ENCODE data around the gene DNAI7.
A peak's percentile ranks its signal among the peaks of the same experiment; 100 is the strongest.

DNAI7 gene

GRCh38 chr12:25162866-25163265, 32.1 kb downstream of the DNAI7 start:
- DNase-seq (ENCODE audit: low read depth, low spot score): no peak
- CTCF ChIA-PET: interaction anchor here (2.5 kb wide), 1 partner anchor 9 kb away, joined by 9 read pairs; no protein-coding TSS in a partner anchor
- H3K4me3 ChIP-seq (ENCODE audit: low read depth, low read length): no peak overlapping the region
- TF ChIP-seq CTCF (IDR thresholded peaks at IDR 0.05; ENCODE audit: insufficient read depth, low read length, missing control alignments): no peak
- POLR2A ChIA-PET: no interaction called here

GRCh38 chr12:25156061-25156460, 38.9 kb downstream of the DNAI7 start:
- CTCF ChIA-PET: interaction anchor here (0.7 to 2.8 kb wide), 18 partner anchors 13 to 196 kb away, joined by 3 to 42 read pairs (median 6); no protein-coding TSS in a partner anchor
- TF ChIP-seq CTCF (IDR thresholded peaks at IDR 0.05; ENCODE audit: insufficient read depth, low read length, missing control alignments): no peak
- POLR2A ChIA-PET: no interaction called here
- H3K4me3 ChIP-seq (ENCODE audit: low read depth, low read length): no peak overlapping the region
- no peak for DNase-seq (ENCODE audit: low read depth, low spot score)

DNA sequence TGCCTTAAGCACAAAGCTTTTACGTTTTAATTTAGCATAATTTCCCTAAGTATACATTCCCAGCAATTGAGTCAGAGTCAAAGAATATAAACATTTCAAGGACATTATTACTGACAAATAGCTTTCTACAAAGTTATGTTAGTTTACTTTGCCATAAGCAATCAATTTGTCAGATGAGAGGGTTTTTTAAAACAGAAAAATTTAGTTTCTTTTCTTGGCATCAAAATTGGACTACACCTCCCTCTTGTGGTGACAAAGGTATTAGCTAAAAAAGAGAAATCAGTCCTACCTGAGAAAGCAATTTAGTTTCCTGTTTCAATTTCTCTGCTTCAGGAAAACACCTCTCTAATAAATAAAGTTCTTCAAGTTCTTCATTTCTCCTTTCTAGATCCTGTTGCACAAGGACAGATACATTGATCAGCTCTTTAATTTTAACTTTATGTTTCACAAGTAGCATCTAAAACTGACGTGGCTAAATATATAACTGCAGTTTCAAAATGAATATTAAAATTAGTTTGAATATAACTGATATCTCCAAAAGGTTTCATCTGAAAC, 39.9 kb downstream of the DNAI7 start:
- peak; percentile 37 for DNase-seq (ENCODE audit: low read depth, low spot score)
- ChIA-PET POLR2A (no interaction called here), CTCF (interaction anchor here (0.7 to 2.8 kb wide), 40 partner anchors 7 to 328 kb away, joined by 3 to 42 read pairs (median 5); partner anchors contain the start of genes DNAI7 and ETFRF1)
- no peak overlapping the region for H3K4me3 ChIP-seq (ENCODE audit: low read depth, low read length)
- TF ChIP-seq CTCF (IDR thresholded peaks at IDR 0.05; ENCODE audit: insufficient read depth, low read length, missing control alignments): peak; percentile 52

DNA sequence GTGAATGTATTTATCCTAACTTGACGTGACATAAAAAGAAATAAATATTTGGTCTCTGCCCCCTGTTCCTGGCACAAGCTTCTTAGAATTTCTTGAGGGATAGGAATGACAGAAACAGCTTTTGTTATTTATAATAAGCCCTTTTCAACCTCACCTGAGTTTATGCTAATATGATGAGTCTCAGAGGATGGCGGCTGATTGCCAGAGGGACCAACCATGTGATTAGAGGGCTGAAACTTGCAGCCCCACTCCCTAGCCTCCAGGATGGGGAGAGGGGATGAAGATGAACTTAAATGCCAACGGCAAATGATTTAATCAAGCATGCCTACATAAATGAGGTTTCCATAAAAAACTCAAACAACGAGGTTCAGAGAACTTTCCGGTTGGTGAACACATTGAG, 42.9 kb downstream of the DNAI7 start:
- ChIA-PET CTCF (interaction anchor here (0.6 to 5.8 kb wide), 9 partner anchors 15 to 191 kb away, joined by 3 to 47 read pairs (median 4); no protein-coding TSS in a partner anchor), POLR2A (interaction anchor here (1.0 kb wide), 1 partner anchor 233 kb away, joined by 4 read pairs; no protein-coding TSS in a partner anchor)
- TF ChIP-seq CTCF (IDR thresholded peaks at IDR 0.05; ENCODE audit: insufficient read depth, low read length, missing control alignments): no peak
- no peak for DNase-seq (ENCODE audit: low read depth, low spot score)
- no peak overlapping the region for H3K4me3 ChIP-seq (ENCODE audit: low read depth, low read length)

- no peak for TF ChIP-seq CTCF (IDR thresholded peaks at IDR 0.05; ENCODE audit: insufficient read depth, low read length, missing control alignments)
- peak; percentile 98 for DNase-seq (ENCODE audit: low read depth, low spot score)
- ChIA-PET POLR2A (interaction anchor here (1.0 kb wide), 1 partner anchor 234 kb away, joined by 4 read pairs; no protein-coding TSS in a partner anchor), CTCF (interaction anchor here (0.9 to 5.8 kb wide), 7 partner anchors 15 to 190 kb away, joined by 3 to 47 read pairs (median 4); no protein-coding TSS in a partner anchor)
- no peak overlapping the region for H3K4me3 ChIP-seq (ENCODE audit: low read depth, low read length)
Observed at GRCh38 chr12:25151476-25151875, 43.5 kb downstream of the DNAI7 start.

DNA sequence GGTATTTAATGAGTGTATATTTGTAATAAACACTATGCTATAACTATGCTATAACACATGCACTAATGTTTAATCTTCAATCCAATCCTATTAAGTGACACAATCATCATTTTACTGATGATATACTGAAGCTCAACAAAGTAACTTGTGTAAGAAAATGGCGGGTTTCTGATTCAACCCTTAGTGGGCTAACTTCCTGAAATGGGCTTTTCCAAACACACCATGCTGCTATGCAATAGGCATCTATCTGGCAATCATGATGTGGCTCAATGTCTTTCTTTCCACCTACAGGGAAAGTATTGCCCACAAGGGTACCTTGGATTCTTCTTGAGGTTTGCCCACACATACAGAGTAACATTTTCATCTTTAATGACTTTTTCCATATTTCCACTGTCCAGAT, 48.3 kb downstream of the DNAI7 start:
- ChIA-PET CTCF (interaction anchor here (1.5 kb wide), 1 partner anchor 15 kb away, joined by 5 read pairs; no protein-coding TSS in a partner anchor), POLR2A (no interaction called here)
- H3K4me3 ChIP-seq (ENCODE audit: low read depth, low read length): no peak overlapping the region
- DNase-seq (ENCODE audit: low read depth, low spot score): no peak
- TF ChIP-seq CTCF (IDR thresholded peaks at IDR 0.05; ENCODE audit: insufficient read depth, low read length, missing control alignments): no peak
